GM12873 (cell line): Measurements from ENCODE around the gene ACOT7.

Experiments
- TF ChIP-seq, protein P1 (sequence below): IDR thresholded peaks from 2 replicates; pipeline ENCODE4 v1.5.1; 2012; ENCODE audit warnings: low read depth, mild to moderate bottlenecking, moderate library complexity, low read length, control low read depth; ENCODE audit not compliant: insufficient read depth; ENCODE audit errors: missing control alignments

ACOT7 gene

GRCh38 chr1:6309564-6309963 is 84.0 kb downstream of the ACOT7 start:
- TF ChIP-seq, protein P1, sequence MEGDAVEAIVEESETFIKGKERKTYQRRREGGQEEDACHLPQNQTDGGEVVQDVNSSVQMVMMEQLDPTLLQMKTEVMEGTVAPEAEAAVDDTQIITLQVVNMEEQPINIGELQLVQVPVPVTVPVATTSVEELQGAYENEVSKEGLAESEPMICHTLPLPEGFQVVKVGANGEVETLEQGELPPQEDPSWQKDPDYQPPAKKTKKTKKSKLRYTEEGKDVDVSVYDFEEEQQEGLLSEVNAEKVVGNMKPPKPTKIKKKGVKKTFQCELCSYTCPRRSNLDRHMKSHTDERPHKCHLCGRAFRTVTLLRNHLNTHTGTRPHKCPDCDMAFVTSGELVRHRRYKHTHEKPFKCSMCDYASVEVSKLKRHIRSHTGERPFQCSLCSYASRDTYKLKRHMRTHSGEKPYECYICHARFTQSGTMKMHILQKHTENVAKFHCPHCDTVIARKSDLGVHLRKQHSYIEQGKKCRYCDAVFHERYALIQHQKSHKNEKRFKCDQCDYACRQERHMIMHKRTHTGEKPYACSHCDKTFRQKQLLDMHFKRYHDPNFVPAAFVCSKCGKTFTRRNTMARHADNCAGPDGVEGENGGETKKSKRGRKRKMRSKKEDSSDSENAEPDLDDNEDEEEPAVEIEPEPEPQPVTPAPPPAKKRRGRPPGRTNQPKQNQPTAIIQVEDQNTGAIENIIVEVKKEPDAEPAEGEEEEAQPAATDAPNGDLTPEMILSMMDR, result no peak

DNA sequence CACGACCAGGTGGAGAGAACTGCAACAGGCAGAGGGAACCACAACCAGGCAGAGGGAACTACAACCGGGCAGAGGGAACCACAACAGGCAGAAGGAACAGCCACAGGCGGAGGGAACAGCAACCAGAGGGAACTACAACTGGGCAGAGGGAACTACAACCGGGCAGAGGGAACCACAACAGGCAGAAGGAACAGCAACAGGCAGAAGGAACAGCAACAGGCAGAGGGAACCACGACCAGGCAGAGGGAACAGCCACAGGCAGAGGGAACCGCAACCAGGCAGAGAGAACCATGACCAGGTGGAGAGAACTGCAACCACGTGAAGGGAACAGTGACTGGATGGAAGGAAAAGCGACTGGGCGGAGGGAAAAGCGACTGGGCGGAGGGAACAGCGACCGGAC is 85.1 kb downstream of the ACOT7 start:
- TF ChIP-seq, protein P1, result no peak

GRCh38 chr1:6307099-6307498 is 86.5 kb downstream of the ACOT7 start:
- TF ChIP-seq, protein P1, result no peak

DNA sequence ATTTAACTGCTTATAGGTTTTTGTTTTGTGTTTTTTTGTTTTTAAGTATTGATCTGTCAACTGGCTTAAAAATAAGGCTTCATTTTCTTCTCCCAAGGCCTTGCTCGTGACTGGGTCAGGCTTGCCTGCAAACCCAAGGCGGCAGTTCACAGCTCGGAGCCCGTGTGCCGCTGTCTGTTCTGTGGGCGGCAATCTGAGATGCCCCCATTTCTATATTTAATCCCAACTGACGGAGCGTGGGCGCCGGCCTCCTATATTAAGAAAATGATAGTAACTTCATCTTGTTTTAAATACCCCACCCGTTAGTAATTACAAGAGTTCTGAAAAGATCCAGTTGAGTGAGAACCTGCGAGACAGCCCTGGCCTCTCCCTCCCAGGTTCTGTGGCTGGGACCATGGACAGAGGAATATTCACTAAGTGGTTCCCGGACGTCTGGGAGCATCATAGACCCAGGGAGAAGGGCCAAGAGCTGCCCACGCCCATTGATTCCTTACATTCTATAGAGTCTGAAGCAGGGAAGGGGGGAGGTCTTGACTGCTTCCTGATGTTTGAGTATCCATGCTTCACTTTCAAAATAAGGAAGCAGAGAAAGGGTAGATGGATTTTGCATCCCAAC is 90.1 kb downstream of the ACOT7 start:
- TF ChIP-seq, protein P1, result no peak

DNA sequence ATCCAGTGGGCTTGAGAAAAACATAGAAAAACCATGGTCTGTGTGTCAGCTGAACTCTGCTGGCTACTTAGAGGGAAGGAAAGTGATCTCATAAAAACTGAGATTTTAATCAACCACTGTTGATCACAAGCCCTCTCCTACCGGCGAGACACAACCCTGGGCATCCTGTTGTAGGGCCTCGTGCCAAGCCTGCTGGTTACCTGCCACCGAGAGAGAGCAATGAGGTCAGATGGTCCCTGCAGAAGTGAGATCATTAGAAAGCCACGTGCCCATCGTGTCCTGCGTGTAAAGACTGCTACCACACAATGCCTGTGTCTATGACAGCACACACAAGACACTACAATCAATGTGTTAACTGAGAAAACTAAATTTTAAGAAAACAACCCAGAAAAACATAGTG is 91.0 kb downstream of the ACOT7 start:
- TF ChIP-seq, protein P1, result no peak

DNA sequence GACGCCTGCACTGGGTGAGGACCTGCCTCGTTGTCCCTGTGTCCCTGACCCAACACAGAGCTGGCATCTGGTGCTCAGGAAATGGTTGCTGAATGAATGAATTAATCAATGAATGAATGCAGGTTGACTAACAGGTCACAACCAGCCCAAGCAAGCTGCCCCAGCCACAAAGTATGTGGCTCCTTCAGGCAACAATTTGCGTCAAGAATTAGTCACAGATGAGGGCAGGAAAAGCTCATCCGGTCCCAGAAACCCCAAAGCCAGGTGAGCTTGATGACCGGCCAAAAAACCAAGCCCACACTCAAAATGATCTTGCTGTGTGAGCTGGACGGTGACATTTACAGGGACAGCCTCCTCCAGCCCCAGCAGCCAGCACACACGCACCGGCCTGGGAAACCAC is 92.0 kb downstream of the ACOT7 start:
- TF ChIP-seq, protein P1, result no peak

DNA sequence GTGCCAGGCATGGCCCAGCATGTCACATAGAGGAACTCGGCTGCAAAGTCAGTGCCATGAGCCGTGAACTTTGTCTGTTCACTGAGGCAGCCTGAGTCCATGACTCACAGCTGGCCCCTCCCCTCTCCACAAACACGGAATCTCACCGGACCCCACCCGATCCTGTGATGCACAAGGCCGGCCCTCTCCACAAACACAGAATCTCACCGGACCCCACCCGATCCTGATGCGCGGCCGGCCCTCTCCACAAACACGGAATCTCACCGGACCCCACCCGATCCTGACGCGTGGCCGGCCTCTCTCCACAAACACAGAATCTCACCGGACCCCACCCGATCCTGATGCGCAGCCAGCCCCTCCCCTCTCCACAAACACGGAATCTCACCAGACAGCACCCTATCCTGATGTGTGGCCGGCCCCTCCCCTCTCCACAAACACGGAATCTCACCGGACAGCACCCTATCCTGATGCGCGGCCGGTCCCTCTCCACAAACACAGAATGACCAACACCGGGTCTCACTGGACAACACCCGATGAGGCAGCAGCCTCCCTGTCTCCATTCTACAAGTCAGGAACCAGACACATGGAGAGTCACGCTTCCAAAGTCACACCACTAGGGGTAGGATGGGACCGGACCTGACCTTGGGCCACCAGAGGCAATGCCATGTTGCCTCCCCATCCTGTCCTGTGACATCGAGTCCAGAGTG is 93.1 kb downstream of the ACOT7 start:
- TF ChIP-seq, protein P1, result no peak
